Activated CD8-positive, alpha-beta memory T cell treated with anti-CD3 and anti-CD28 coated beads, Interleukin-2, amount 50 U/mL, for 24 hours (primary cell): ENCODE results near the gene THAP6.
"Not testable (repeated sequence)": the region's sequence is repeated elsewhere in the genome, so short reads cannot be mapped to it uniquely, and the experiment has no call there.

ENCODE experiments used
- DNase-seq: peaks from one replicate; pipeline ENCODE4 v3.0.0-alpha.2; 2020; ENCODE audit errors: extremely low read depth

The THAP6 gene

DNA sequence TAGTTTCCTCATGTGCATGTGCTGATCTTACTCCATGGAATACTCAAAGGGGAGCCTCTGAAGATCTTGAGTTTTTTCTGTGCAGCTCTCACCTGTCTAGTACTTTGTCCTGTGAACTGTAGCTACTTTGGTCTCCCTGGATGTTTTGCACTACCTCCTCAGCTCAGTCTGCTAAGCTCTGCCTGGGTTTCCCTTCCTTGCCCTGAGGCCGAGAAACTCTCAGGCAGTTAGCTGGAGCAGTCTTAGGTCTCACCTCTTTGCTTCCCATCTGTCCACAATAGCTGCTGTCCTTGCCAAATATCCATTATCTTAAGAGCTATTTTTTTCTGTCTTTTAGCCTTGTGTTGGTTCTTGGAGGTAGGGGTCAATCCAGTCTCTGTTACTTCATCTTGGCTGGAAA is 11.6 kb downstream of the THAP6 start:
- DNase-seq = no peak

GRCh38 chr4:75527482-75527881 is 13.2 kb downstream of the THAP6 start:
- DNase-seq = no peak

- no peak for DNase-seq
These were observed 16.5 kb downstream of the THAP6 start for GRCh38 chr4:75530556-75531322.

DNA sequence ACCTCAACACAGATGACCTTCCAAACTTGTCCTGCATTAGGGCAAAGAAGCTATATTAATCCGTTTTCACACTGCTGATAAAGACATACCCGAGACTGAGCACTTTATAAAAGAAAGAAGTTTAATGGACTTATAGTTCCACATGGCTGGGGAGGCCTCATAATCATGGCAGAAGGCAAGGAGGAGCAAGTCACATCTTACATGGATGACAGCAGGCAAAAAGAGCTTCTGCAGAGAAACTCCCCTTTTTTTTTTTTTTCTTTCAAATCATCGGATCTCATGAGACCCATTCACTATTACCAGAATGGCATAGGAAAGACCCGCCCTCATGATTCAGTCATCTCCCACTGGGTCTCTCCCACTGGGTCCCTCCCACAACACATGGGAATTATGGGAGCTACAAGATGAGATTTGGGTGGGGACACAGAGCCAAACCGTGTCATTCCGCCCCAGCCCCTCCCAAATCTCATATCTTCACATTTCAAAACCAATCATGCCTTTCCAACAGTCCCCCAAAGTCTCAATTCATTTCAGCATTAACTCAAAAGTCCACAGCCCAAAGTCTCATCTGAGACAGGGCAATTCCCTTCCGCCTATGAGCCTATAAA is 17.4 kb downstream of the THAP6 start:
- not testable (repeated sequence) for DNase-seq

- not testable (repeated sequence) for DNase-seq
These were observed 19.1 kb downstream of the THAP6 start for GRCh38 chr4:75533339-75533887.

GRCh38 chr4:75533926-75534325 is 19.7 kb downstream of the THAP6 start:
- DNase-seq = not testable (repeated sequence)

GRCh38 chr4:75537308-75537707 is 23.0 kb downstream of the THAP6 start:
- not testable (repeated sequence) for DNase-seq

DNA sequence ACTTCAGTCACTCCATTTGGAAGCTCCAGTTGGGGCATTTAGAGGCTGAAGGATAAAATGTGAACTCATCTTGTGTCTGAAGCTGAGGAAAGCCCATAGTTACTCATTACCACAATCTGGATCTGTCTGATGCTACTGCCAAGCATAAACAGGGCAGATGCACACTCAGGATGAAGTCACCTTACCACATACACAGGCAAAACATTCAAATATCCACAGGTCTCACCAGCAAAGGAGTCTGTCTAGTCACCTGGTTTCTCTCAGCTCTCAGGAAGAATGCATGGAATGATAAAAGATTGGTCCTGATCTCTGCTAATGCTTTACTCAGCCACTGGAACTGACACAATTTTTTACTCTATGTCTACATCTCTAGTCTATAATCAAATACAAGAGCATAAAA is 28.6 kb downstream of the THAP6 start:
- no peak for DNase-seq

GRCh38 chr4:75544220-75544619 is 29.9 kb downstream of the THAP6 start:
- DNase-seq = not testable (repeated sequence)

- DNase-seq = no peak
These were observed 30.6 kb downstream of the THAP6 start for GRCh38 chr4:75544870-75545269.

DNA sequence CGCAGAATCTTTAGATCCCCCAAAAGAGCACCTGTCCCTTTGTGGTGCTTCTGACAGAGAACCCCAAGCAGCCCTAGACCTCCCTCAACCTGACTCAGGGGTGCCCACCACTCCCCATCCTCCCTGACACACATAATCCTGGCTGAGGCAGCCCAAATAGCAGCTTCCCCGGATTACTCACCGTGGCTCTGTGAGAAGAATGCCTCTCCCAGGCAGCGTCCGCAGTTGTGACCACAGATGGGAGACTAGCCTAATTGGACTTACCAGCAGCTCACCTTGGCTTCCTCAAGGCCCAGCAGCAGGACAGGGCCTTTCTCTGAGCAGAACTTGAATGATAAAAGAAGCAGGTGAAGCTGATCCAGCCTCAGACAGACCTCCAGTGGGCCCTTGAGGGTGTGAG is 31.3 kb downstream of the THAP6 start:
- no peak for DNase-seq

- DNase-seq = no peak
These were observed 33.5 kb downstream of the THAP6 start for GRCh38 chr4:75547647-75548387.

DNA sequence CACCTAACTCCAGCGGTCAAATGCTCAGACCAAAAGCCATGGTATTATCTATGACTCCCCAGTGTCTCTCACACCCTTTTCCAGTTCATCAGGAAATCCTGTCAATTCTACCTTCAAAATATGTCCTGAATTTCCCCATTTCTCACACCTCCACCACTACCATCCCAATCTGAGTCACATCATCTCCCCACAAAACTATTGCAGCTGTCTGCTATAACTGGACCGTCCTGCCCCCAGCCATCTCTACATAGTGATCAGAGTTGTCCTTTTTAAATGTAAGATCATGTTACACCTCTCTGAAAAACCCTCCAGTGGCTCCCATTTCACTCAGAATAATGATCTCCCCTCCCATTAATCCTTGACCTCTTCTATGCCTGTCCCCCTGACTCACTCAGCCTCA is 34.7 kb downstream of the THAP6 start:
- DNase-seq = no peak

DNA sequence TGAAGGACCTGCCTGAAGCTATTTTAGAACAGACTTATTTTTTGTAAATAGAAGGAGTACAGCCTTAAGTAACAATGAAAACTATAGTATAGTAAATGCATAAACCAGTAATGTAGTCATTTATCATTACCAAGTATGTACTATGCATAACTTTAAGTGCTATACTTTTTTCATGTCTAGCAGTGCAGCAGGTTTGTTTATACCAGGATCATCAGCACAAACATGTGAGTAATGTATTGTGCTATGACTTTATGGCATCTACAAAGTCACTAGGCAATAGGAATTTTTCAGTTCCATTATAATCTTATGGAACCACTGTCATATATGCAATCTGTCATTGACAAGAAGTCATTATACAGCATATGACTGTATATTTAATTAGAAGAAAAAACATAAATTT is 38.2 kb downstream of the THAP6 start:
- DNase-seq = no peak

DNA sequence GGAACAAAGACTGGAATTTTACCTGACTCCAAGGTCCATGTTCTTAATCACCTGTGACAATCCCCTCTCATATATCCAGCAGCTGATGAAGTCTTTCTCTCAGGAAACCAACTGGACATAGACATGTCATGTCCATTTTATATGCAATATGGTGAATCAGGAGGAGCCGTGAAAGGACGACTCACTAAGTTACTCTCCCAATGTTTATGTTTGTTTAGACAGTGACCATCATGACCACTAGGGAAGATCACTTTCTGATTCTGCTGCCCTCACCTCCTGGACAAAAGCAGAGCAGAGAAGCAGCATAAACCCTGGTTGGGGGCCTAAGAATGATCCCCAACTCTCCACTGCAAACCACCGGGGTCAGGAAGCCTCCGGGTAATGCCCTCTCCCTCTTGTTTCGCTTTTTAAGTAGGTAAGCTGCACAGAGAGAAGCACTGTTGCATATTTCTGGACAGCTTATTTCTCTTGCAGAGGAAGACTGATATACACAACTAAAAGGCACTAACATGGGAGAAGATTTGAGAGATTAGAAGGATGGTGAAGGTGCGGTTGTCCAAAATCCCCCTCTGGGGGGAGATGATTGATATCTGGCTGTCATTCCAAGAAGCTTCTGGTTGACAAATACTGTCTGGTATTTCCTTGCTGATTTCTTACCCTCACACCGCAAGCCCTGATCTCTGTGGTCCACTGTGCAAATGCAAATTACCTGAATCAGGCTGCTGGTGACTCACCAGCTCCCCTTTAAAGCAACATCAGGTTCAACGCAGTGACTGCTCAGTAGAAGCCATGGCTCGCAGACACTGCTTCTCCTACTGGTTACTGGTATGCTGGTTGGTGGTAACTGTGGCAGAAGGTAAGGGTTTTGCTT is 41.3 kb downstream of the THAP6 start, which contains the start of gene ODAPH:
ODAPH (plus strand) TSS at position 773 of the 871 bp plus-strand sequence; CDS start at position 790, 17 bp downstream.
- no peak for DNase-seq

DNA sequence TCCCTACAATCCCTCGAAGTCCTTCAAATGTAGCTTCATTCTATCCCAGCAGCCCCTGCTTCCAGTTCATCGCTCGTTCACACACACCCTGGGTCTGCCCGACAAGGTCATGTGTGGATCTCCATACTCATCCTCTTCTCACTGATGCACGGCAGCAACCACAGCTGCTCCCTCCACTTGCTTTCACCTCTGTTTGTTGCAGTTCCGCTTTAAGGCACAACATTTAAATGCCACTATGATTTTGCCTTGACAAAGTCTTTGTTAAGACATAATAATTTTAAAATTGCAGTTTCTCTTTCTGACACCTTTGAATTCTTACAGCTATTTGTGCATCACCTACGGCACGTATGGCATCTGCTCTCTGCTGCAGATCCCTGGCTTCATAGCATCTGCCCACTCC is 43.4 kb downstream of the THAP6 start:
- DNase-seq = no peak

- DNase-seq = no peak
These were observed 47.5 kb downstream of the THAP6 start for GRCh38 chr4:75561789-75562188.

GRCh38 chr4:75564023-75564422 is 49.8 kb downstream of the THAP6 start:
- no peak for DNase-seq

- no peak for DNase-seq
These were observed 51.2 kb downstream of the THAP6 start for GRCh38 chr4:75565481-75565880.

- no peak for DNase-seq
These were observed 52.6 kb downstream of the THAP6 start for GRCh38 chr4:75566911-75567310.

DNA sequence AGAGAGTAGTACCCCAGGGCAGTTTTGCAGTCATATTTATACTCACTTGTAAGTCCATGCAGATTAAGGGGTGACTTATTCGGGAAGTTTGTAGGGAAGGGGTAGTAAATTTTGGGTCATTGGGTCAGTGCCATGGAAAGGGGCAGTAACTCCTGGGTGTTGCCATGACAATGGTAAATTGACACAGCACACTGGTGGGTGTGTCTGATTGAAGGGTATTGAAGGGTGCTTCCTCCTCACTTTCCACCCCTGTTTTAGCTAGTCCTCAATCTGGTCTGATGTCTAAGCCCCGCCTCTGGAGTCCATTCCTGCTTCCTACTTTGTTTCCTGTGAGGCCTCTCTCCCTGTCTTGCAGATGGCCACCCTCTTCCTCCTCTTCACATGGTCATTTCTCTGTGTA is 53.5 kb downstream of the THAP6 start:
- DNase-seq = no peak
